Body of pancreas (tissue), 4 donors: ENCODE measurements around the gene MALT1. TPM values are rescaled to one million over a fixed set of nuclear protein-coding genes. Genes with fewer than 3 reads are reported as not detected.
"Not testable (repeated sequence)": the region's sequence is repeated elsewhere in the genome, so short reads cannot be mapped to it uniquely, and the experiment has no call there.

Experiments
- ATAC-seq: fragments of 150-250 bp; one replicate; pipeline ENCODE4 v1.9.1; 2016
- DNase-seq, 4 donors: peaks; one replicate each; pipeline ENCODE4 v3.0.0-alpha.2; 2019
- H3K27ac ChIP-seq, 4 donors: fragments of 200-600 bp; sonication (generic); 1 replicate in 3 of 4; 2 replicates in 1 of 4; pipeline versions ENCODE4 v1.5.1 to v1.6.1; 2016 to 2019; ENCODE audit warnings: mild to moderate bottlenecking in 1 of 4, mixed read lengths in 1 of 4, moderate library complexity in 1 of 4
- H3K27me3 ChIP-seq, 2 donors: fragments of 200-600 bp; sonication (generic); one replicate each; pipeline ENCODE4 v1.6.0; 2016; ENCODE audit warnings: mild to moderate bottlenecking in 1 of 2
- H3K36me3 ChIP-seq, 2 donors: fragments of 200-600 bp; sonication (generic); replicated peaks in 1 of 2; 2 replicates each; pipeline ENCODE4 v1.5.1; 2016; ENCODE audit warnings: low read depth in 2 of 2; ENCODE audit not compliant: insufficient read depth in 1 of 2
- H3K4me1 ChIP-seq: fragments of 200-600 bp; sonication (generic); one replicate; pipeline ENCODE4 v1.6.0; 2016
- H3K4me3 ChIP-seq, 2 donors: fragments of 200-600 bp; sonication (generic); 1 replicate in 1 of 2; 2 replicates in 1 of 2; pipeline ENCODE4 v1.5.1; 2016 to 2019
- H3K9me3 ChIP-seq, 3 donors: fragments of 200-600 bp; sonication (generic); 1 replicate in 2 of 3; 2 replicates in 1 of 3; pipeline ENCODE4 v1.5.1; 2016
- CTCF ChIP-seq, 7 experiments: fragments of 450-650 bp in 4 of 7; fragments of 200-600 bp in 3 of 7; sonication (generic) in 3 of 7; IDR thresholded peaks; one replicate each; pipeline ENCODE4 v1.5.1; 2016 to 2019; ENCODE audit warnings: antibody characterized with exemption in 7 of 7
- POLR2A ChIP-seq, 3 donors: fragments of 450-650 bp; IDR thresholded peaks; one replicate each; pipeline ENCODE4 v1.6.1; 2016; ENCODE audit warnings: antibody characterized with exemption in 3 of 3, mild to moderate bottlenecking in 2 of 3
- WGBS, 2 donors: methylation state at CpG; one replicate each; pipeline ENCODE4 v1.1.5; 2017; 5-methylcytosine and 5-hydroxymethylcytosine counted together
- intact Hi-C: fragments of 100-400 bp; cut with DNase I; formaldehyde crosslinking; loops from one replicate; pipeline ENCODE4 v1.15.1; 2023
- total RNA-seq, 2 donors: library from RNA; depleted of rRNA; stranded (reverse); fragments of >200 nt; gene quantifications; one replicate each; pipeline ENCODE4 v1.1.0, GENCODE V29; 2016

Gene MALT1
- total RNA-seq, 2 donors from 2014 or later, result 9.6 to 14.5 TPM

DNA sequence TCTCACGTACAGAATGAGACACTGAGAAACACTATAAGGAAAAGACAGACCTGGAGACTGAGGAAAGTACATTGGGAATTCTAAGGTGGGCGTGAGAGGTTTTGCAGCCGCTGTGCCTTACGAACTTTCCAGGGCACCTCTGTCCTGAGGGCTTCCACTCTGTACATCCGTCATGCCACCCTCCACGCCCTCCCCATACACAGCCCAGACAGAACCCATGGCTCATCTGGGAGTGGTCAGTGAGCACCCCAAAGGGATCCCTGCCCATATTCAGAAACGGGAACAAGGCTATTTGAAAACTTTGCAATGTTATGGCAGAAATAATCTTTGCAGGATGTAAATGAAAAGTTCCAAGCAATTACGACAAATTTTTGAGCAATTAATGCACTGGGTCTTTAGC lies 98.1 kb downstream of the MALT1 start:
- H3K27me3 ChIP-seq, result no peaks in the 10 kb centered on the region
- intact Hi-C loops, result loop anchor here (10.0 kb wide), 1 partner anchor 235 kb away; no protein-coding TSS in a partner anchor
- no peaks in the 10 kb centered on the region for H3K36me3 ChIP-seq
- 66 to 80% methylated on average over 8 of the region's 8 CpGs for WGBS, 2 donors
- no peak overlapping the region for H3K27ac ChIP-seq
- ATAC-seq (no peak), DNase-seq (no peak)
- no peak overlapping the region for H3K4me3 ChIP-seq
- peaks cover 14% of the 10 kb centered on the region for H3K4me1 ChIP-seq
- no peaks in the 10 kb centered on the region for H3K9me3 ChIP-seq
- TF ChIP-seq POLR2A (IDR thresholded peaks at IDR 0.05) (no peak), CTCF (IDR thresholded peaks at IDR 0.05) (no peak)

GRCh38 chr18:58770601-58771000 lies 99.3 kb downstream of the MALT1 start:
- 21 to 24% methylated on average over 1 of the region's 1 CpG for WGBS, 2 donors
- Histone ChIP-seq H3K4me3 (no peak overlapping the region), H3K4me1 (peaks cover 14% of the 10 kb centered on the region), H3K27ac (no peak overlapping the region), H3K36me3 (no peaks in the 10 kb centered on the region), H3K27me3 (no peaks in the 10 kb centered on the region), H3K9me3 (no peaks in the 10 kb centered on the region)
- DNase-seq (no peak), ATAC-seq (no peak)
- intact Hi-C loops, result no loop called here
- no peak for TF ChIP-seq CTCF (IDR thresholded peaks at IDR 0.05)
- no peak for TF ChIP-seq POLR2A (IDR thresholded peaks at IDR 0.05)

GRCh38 chr18:58772161-58772560 lies 100.9 kb downstream of the MALT1 start:
- DNase-seq, result no peak
- WGBS, 2 donors, result 39 to 47% methylated on average over 4 of the region's 4 CpGs
- TF ChIP-seq POLR2A (IDR thresholded peaks at IDR 0.05) (no peak), CTCF (IDR thresholded peaks at IDR 0.05) (no peak)
- Histone ChIP-seq H3K4me1 (peaks cover 14% of the 10 kb centered on the region), H3K27ac (no peak overlapping the region), H3K36me3 (no peaks in the 10 kb centered on the region), H3K9me3 (no peaks in the 10 kb centered on the region), H3K27me3 (no peaks in the 10 kb centered on the region), H3K4me3 (no peak overlapping the region)
- intact Hi-C loops, result no loop called here
- no peak for ATAC-seq

DNA sequence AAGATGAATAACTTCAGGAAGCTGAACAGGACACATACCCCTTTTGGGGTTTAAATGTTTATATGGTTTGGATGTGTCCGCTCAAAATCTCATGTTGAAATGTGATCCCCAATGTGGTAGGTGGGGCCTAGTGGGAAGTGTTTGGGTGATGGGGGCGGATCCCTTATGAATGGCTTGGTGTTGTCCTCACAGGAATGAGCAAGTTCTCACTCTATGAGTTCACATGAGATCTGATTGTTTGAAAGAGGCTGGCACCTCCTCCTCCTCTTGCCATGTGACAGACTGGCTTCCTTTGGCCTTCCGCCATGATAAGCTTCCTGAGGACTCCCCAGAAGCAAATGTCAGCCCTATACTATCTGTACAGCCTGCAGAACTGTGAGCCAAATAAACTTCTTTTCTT lies 104.8 kb downstream of the MALT1 start:
- intact Hi-C loops, result no loop called here
- H3K4me1 ChIP-seq, result no peaks in the 10 kb centered on the region
- H3K9me3 ChIP-seq, result no peaks in the 10 kb centered on the region
- H3K27ac ChIP-seq, result no peak overlapping the region
- 81 to 89% methylated on average over 3 of the region's 3 CpGs for WGBS, 2 donors
- no peak for DNase-seq
- H3K27me3 ChIP-seq, result no peaks in the 10 kb centered on the region
- TF ChIP-seq CTCF (IDR thresholded peaks at IDR 0.05) (no peak), POLR2A (IDR thresholded peaks at IDR 0.05) (no peak)
- no peak for ATAC-seq
- no peaks in the 10 kb centered on the region for H3K36me3 ChIP-seq
- H3K4me3 ChIP-seq, result no peak overlapping the region

- H3K27me3 ChIP-seq, H3K4me3 ChIP-seq, H3K36me3 ChIP-seq, intact Hi-C loops, H3K4me1 ChIP-seq, DNase-seq, H3K9me3 ChIP-seq, ATAC-seq, H3K27ac ChIP-seq: not testable (repeated sequence)
- 67 to 74% methylated on average over 4 of the region's 4 CpGs for WGBS, 2 donors
Measured at GRCh38 chr18:58776541-58776940, 105.3 kb downstream of the MALT1 start.
